Activated naive CD8-positive, alpha-beta T cell treated with anti-CD3 and anti-CD28 coated beads, Interleukin-2, amount 10 ng/mL, durations not matched to agents 7 days and 5 days (primary cell): ENCODE results near the gene OR7G1. TPM values are rescaled to one million over a fixed set of nuclear protein-coding genes. Genes with fewer than 3 reads are reported as not detected.

Source experiments
- ATAC-seq: fragments of 150-1000 bp; cut with Tn5 transposase; one replicate; pipeline ENCODE4 v1.10.0; 2021; ENCODE audit warnings: low read depth, moderate library complexity
- POLR2A ChIA-PET: fragments of 350-600 bp; sonication (Branson Sonifier 250); formaldehyde crosslinking; loops from one replicate; lab custom pipeline; 2021; ENCODE audit warnings: antibody characterized with exemption; lab: Charles Lee
- DNase-seq: peaks from one replicate; pipeline ENCODE4 v3.0.0; 2021
- H3K27ac Mint-ChIP-seq: one replicate; pipeline ENCODE4 v1.8.0; 2022; ENCODE audit warnings: mild to moderate bottlenecking, mixed read lengths
- H3K27me3 Mint-ChIP-seq: one replicate; pipeline ENCODE4 v1.8.0; 2022; ENCODE audit warnings: mild to moderate bottlenecking, moderate library complexity, mixed read lengths
- H3K36me3 Mint-ChIP-seq: one replicate; pipeline ENCODE4 v1.8.0; 2021; ENCODE audit warnings: mild to moderate bottlenecking, mixed read lengths
- H3K4me1 Mint-ChIP-seq: one replicate; pipeline ENCODE4 v1.8.0; 2021; ENCODE audit warnings: mixed read lengths
- H3K4me3 Mint-ChIP-seq: one replicate; pipeline ENCODE4 v1.8.0; 2022; ENCODE audit warnings: mild to moderate bottlenecking, moderate library complexity, mixed read lengths
- H3K9me3 Mint-ChIP-seq: one replicate; pipeline ENCODE4 v1.8.0; 2021; ENCODE audit warnings: mixed read lengths
- total RNA-seq, 2 experiments: library from RNA; stranded (reverse); gene quantifications; one replicate each; pipeline ENCODE4 v1.2.3, GENCODE V29; 2021

Gene OR7G1
- total RNA-seq, result not detected

GRCh38 chr19:9115307-9115813 is at the start of gene OR7G1:
Gene OR7G1 (minus strand): TSS chr19:9115763. CDS start chr19:9115763, 0 bp downstream.
- H3K27me3 Mint-ChIP-seq, result peaks cover 7% of the 10 kb centered on the region
- H3K27ac Mint-ChIP-seq, result no peak within 1 kb of the TSS
- no peaks in the 10 kb centered on the region for H3K9me3 Mint-ChIP-seq
- no peak within 1 kb of the TSS for H3K4me3 Mint-ChIP-seq
- H3K4me1 Mint-ChIP-seq, result no peaks in the 10 kb centered on the region
- POLR2A ChIA-PET, result no interaction called here
- no peak for DNase-seq
- no peak for ATAC-seq
- H3K36me3 Mint-ChIP-seq, result no peaks in the 10 kb centered on the region

DNA sequence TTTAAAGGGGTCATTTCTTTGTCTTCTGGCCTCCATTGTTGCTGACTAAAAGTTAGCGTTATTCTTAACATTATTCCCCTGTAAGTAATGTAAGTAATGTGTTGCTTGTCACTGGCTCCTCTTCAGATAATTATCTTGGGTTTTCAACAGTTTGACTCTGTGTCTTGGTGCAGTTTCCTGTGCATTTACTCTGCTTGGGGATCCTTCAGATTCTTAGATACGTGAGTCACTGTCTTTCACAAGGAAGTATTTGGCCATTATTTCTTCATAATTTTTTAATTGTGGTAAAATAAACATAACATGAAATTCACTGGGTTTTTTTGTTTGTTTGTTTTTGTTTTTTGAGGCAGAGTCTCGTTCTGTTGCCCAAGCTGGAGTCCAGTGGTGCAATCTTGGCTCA is 49.7 kb upstream of the OR7G1 start:
- no peak for DNase-seq
- Mint-ChIP-seq H3K27ac (no peak overlapping the region), H3K27me3 (no peaks in the 10 kb centered on the region), H3K4me3 (no peak overlapping the region), H3K4me1 (peaks cover 2% of the 10 kb centered on the region), H3K36me3 (peaks cover 80% of the 10 kb centered on the region), H3K9me3 (peaks cover 21% of the 10 kb centered on the region)
- ATAC-seq, result no peak
- POLR2A ChIA-PET, result no interaction called here

- peaks cover 28% of the 10 kb centered on the region for H3K9me3 Mint-ChIP-seq
- peaks cover 94% of the 10 kb centered on the region for H3K36me3 Mint-ChIP-seq
- H3K4me1 Mint-ChIP-seq, result peaks cover 2% of the 10 kb centered on the region
- DNase-seq (no peak), ATAC-seq (no peak)
- POLR2A ChIA-PET, result no interaction called here
- no peaks in the 10 kb centered on the region for H3K27me3 Mint-ChIP-seq
- H3K27ac Mint-ChIP-seq, result no peak overlapping the region
- H3K4me3 Mint-ChIP-seq, result no peak overlapping the region
Observed at GRCh38 chr19:9161427-9161826, 45.9 kb upstream of the OR7G1 start.

- ATAC-seq, result no peak
- peaks cover 32% of the 10 kb centered on the region for H3K9me3 Mint-ChIP-seq
Observed at GRCh38 chr19:9159891-9160290, 44.3 kb upstream of the OR7G1 start.

DNA sequence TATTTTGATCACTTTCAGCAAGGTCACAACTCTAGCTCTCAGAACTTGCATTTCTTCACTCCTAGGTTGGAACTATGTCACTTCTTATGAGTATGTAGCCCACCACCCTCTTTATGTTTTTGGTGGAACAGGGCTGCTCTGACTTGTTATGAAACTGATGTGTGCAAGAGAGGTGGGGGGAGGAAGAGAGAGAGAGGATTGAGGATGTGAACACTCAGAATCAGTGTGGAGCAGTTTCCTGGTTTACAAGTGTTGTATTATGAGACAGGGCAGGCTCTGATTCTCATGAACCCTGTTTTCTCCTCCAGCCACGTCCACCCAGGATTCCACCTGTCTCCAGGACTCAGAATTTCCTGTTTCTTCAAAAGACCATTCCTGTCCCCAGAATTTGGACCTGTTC is 40.7 kb upstream of the OR7G1 start:
- Mint-ChIP-seq H3K27ac (no peak overlapping the region), H3K4me3 (no peak overlapping the region), H3K27me3 (no peaks in the 10 kb centered on the region), H3K36me3 (peaks cover 95% of the 10 kb centered on the region), H3K4me1 (peaks cover 7% of the 10 kb centered on the region), H3K9me3 (peaks cover 29% of the 10 kb centered on the region)
- POLR2A ChIA-PET, result no interaction called here
- no peak for ATAC-seq
- DNase-seq, result no peak

More at GRCh38 chr19:9159891-9160290, 44.3 kb upstream of the OR7G1 start:
- peaks cover 95% of the 10 kb centered on the region for H3K36me3 Mint-ChIP-seq
- H3K4me1 Mint-ChIP-seq, result peaks cover 6% of the 10 kb centered on the region
- H3K27me3 Mint-ChIP-seq, result no peaks in the 10 kb centered on the region
- no peak overlapping the region for H3K4me3 Mint-ChIP-seq
- DNase-seq, result no peak
- H3K27ac Mint-ChIP-seq, result no peak overlapping the region
- POLR2A ChIA-PET, result no interaction called here

DNA sequence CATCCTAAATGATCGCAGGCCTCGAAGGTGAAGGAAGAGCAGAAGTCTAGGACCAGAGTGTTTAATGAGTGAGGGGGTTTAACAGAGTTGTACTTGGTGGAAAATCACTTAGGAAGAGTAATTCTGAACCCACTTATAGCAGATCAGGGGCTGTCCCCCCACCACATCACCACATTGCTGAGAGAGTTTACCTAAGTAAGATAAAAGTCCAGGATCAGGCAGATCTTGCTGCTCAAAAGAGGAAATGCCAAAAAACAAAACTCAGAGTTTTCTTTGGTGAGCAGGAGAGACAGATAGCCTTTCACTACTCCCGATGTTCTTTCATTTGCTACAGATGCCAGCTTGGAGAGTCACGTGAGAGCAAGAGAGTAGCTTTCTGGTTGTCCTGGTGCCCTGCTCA is 40.0 kb upstream of the OR7G1 start:
- Mint-ChIP-seq H3K4me3 (no peak overlapping the region), H3K36me3 (peaks cover 95% of the 10 kb centered on the region), H3K9me3 (peaks cover 31% of the 10 kb centered on the region), H3K4me1 (peaks cover 7% of the 10 kb centered on the region), H3K27me3 (no peaks in the 10 kb centered on the region), H3K27ac (no peak overlapping the region)
- POLR2A ChIA-PET, result no interaction called here
- ATAC-seq, result no peak
- DNase-seq, result no peak

DNA sequence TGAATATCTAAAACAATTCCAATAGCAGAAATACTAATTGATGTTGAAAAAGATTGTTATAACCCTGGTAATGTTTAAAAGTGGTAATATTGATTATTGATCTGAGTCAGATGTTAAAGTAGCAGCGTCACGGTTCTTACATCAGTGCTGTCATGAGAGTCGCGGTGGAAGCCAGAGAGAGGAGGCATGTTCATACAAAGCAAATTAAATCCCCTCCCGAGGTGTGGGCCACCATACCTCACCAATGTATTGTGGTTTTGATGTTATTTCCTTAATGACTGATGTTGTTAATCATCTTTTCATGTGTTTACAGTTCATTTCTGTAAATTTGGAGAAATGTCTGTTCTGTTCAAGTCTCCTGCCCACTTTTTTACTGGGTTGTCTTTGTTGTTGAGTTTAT is 35.8 kb upstream of the OR7G1 start:
- Mint-ChIP-seq H3K36me3 (peaks cover 96% of the 10 kb centered on the region), H3K9me3 (peaks cover 48% of the 10 kb centered on the region), H3K27ac (no peak overlapping the region), H3K4me3 (no peak overlapping the region), H3K4me1 (peaks cover 8% of the 10 kb centered on the region), H3K27me3 (no peaks in the 10 kb centered on the region)
- POLR2A ChIA-PET, result no interaction called here
- DNase-seq (no peak), ATAC-seq (no peak)

DNA sequence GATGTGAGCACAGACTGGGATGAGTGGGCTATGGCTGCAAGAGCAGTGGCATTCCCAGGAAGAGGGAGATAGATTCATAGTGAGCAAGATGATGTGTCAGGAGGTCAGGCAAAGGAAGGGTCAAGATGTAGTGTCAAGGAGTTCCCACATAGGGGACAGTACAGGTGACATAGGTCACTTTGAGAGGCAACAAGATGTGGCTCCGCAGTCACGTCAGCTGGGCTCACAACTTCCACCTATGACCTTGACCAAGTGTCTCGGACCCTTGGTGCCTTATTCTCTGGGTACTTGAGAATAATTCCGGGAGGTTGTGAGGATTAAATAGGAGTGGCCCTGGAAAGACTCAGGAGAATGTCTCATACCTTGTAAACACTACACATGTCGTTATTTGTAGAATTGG is 35.1 kb upstream of the OR7G1 start:
- H3K4me1 Mint-ChIP-seq, result peaks cover 8% of the 10 kb centered on the region
- H3K36me3 Mint-ChIP-seq, result peaks cover 92% of the 10 kb centered on the region
- no peak overlapping the region for H3K4me3 Mint-ChIP-seq
- H3K9me3 Mint-ChIP-seq, result peaks cover 49% of the 10 kb centered on the region
- ATAC-seq, result no peak
- POLR2A ChIA-PET, result no interaction called here
- DNase-seq, result no peak
- no peaks in the 10 kb centered on the region for H3K27me3 Mint-ChIP-seq
- H3K27ac Mint-ChIP-seq, result no peak overlapping the region

DNA sequence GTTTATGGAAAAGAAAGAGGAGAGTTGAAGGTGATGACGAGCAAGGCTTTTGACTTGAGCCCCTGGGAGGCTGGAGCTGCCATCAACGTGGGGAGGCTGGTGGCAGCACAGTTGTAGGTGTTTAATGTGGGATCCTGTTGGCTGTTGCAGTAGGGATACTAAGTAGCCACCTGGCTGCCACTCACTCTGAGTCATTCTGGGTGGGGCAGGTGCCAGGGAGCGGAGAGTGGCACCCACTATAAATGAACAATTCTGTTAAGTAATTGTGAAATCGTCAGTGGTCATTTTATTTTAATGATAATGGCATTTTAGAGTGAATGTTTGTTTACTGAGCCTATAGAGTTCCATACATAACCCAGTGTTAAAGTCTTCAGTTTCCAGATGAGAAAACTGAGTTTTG is 34.4 kb upstream of the OR7G1 start:
- no peak overlapping the region for H3K27ac Mint-ChIP-seq

GRCh38 chr19:9148697-9149096 is 33.1 kb upstream of the OR7G1 start:
- ATAC-seq (no peak), DNase-seq (no peak)
- H3K36me3 Mint-ChIP-seq, result peaks cover 92% of the 10 kb centered on the region
- POLR2A ChIA-PET, result no interaction called here
- peaks cover 50% of the 10 kb centered on the region for H3K9me3 Mint-ChIP-seq
- H3K4me1 Mint-ChIP-seq, result peaks cover 5% of the 10 kb centered on the region
- no peak overlapping the region for H3K27ac Mint-ChIP-seq
- no peaks in the 10 kb centered on the region for H3K27me3 Mint-ChIP-seq
- H3K4me3 Mint-ChIP-seq, result no peak overlapping the region

More for the DNA sequence above, 34.4 kb upstream of the OR7G1 start:
- H3K4me3 Mint-ChIP-seq, result no peak overlapping the region
- H3K9me3 Mint-ChIP-seq, result peaks cover 48% of the 10 kb centered on the region
- H3K36me3 Mint-ChIP-seq, result peaks cover 92% of the 10 kb centered on the region
- no peaks in the 10 kb centered on the region for H3K27me3 Mint-ChIP-seq
- ATAC-seq, result no peak
- DNase-seq, result no peak
- POLR2A ChIA-PET, result no interaction called here
- peaks cover 4% of the 10 kb centered on the region for H3K4me1 Mint-ChIP-seq

DNA sequence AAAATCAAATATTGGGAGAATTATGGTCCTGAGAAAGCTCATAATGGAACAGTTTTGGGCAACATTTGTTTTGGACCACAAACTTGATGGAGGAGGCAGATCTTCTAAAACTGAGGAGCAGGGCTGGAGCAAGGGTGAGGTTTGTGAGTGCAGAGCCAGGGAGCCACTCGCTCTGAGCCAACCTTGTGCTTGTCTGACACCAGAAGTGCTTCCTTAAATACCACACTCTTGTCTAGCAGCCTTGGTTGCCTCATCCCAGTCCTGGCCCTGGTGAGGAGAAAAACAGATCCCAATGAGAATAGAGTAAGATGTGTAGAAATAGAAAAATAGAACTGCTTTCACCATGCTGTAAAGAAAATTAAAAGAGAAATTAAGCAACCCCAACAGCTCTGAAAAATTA is 31.3 kb upstream of the OR7G1 start:
- Mint-ChIP-seq H3K4me3 (no peak overlapping the region), H3K27me3 (no peaks in the 10 kb centered on the region), H3K4me1 (peaks cover 12% of the 10 kb centered on the region), H3K36me3 (peaks cover 88% of the 10 kb centered on the region), H3K27ac (no peak overlapping the region), H3K9me3 (peaks cover 45% of the 10 kb centered on the region)
- POLR2A ChIA-PET, result no interaction called here
- DNase-seq (no peak), ATAC-seq (no peak)

GRCh38 chr19:9144920-9145319 is 29.4 kb upstream of the OR7G1 start:
- no peak overlapping the region for H3K27ac Mint-ChIP-seq
- H3K9me3 Mint-ChIP-seq, result peaks cover 35% of the 10 kb centered on the region
- POLR2A ChIA-PET, result no interaction called here
- ATAC-seq (no peak), DNase-seq (no peak)
- peaks cover 73% of the 10 kb centered on the region for H3K36me3 Mint-ChIP-seq
- H3K4me1 Mint-ChIP-seq, result peaks cover 22% of the 10 kb centered on the region
- H3K27me3 Mint-ChIP-seq, result no peaks in the 10 kb centered on the region
- no peak overlapping the region for H3K4me3 Mint-ChIP-seq

GRCh38 chr19:9140159-9140874 is 24.8 kb upstream of the OR7G1 start, which contains the start of gene ZNF317:
Gene ZNF317 (plus strand): TSS chr19:9140397. CDS start chr19:9156017, 15,620 bp downstream.
- H3K36me3 Mint-ChIP-seq, result peaks cover 31% of the 10 kb centered on the region
- ATAC-seq (peak; percentile 81), DNase-seq (peak; percentile 82)
- no peaks in the 10 kb centered on the region for H3K27me3 Mint-ChIP-seq
- POLR2A ChIA-PET, result interaction anchor here (0.5 to 1.1 kb wide), 2 partner anchors 295 to 443 kb away, joined by 3 to 4 read pairs; partner anchors contain the start of gene ZNF266
- H3K4me3 Mint-ChIP-seq, result peak within 1 kb of the TSS; percentile 90
- H3K9me3 Mint-ChIP-seq, result peaks cover 9% of the 10 kb centered on the region
- peak within 1 kb of the TSS; percentile 96 for H3K27ac Mint-ChIP-seq
- peaks cover 28% of the 10 kb centered on the region for H3K4me1 Mint-ChIP-seq

GRCh38 chr19:9139609-9140158 is 24.1 kb upstream of the OR7G1 start:
- DNase-seq, result no peak
- Mint-ChIP-seq H3K4me3 (peak overlapping the region; percentile 90), H3K4me1 (peaks cover 26% of the 10 kb centered on the region), H3K36me3 (peaks cover 25% of the 10 kb centered on the region), H3K27ac (peak overlapping the region; percentile 96), H3K9me3 (peaks cover 6% of the 10 kb centered on the region), H3K27me3 (no peaks in the 10 kb centered on the region)
- peak; percentile 8 for ATAC-seq
- POLR2A ChIA-PET, result no interaction called here
